ENCODE measurements around the gene UACA. TPM values are rescaled to one million over a fixed set of nuclear protein-coding genes. Genes with fewer than 3 reads are reported as not detected.

Gene UACA
- total and polyA plus RNA-seq, 2 of the 8 experiments (the other 6 are each of a cell fraction or from before 2014, with no cell fraction given) = 28.6 to 38.9 TPM

DNA sequence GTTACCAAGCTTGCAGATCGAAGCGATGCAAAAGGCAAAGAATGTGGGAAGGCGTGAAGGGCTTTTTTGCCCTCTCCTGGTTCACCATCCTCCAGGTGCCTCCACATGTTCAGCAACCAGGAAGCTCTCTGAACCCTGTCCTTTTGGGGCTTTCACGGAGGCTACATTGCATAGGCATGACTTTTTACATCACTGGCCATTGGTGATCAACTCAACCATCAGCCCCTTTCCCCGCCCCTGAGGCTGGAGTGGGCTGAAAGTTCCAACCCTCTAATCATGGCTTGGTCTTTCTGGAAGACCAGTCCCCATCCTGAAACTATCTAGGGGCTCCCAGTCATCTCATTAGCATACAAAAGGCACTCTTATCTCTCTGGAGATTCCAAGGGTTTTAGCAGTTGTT lies 52.6 kb downstream of the UACA start:
- peak overlapping the region; percentile 48 for H2BK5ac ChIP-seq (ENCODE audit: low read depth, low read length)
- no peaks in the 10 kb centered on the region for H3K36me3 ChIP-seq (ENCODE audit: control insufficient read depth in 2 of 4, insufficient read depth in 4 of 4, low read length in 3 of 4)
- no peaks in the 10 kb centered on the region for H4K20me1 ChIP-seq (replicated peaks in 1 of 2; ENCODE audit: control insufficient read depth in 1 of 2, insufficient read depth in 2 of 2, low read length in 2 of 2)
- H3K9ac ChIP-seq (replicated peaks in 1 of 4; ENCODE audit: extremely low read depth in 1 of 4, low read depth in 3 of 4, low read length in 3 of 4) = no peak overlapping the region
- H2AFZ ChIP-seq (ENCODE audit: low read length) = no peak overlapping the region
- DNase-seq (ENCODE audit: low read depth in 1 of 2, low spot score in 2 of 2) (no peak), FAIRE-seq (no peak)
- no peak overlapping the region for H3K4me3 ChIP-seq (ENCODE audit: extremely low read depth in 1 of 4, insufficient read depth in 2 of 4, low read depth in 3 of 4, low read length in 4 of 4)
- H3K79me2 ChIP-seq (ENCODE audit: control insufficient read depth in 1 of 2, insufficient read depth in 2 of 2, low read length in 2 of 2) = 0 out of 4 replicates have a peak, but pooled peaks cover 0 to 2% of the 10 kb centered on the region in 2 experiments
- no peaks in the 10 kb centered on the region for H3K27me3 ChIP-seq (replicated peaks in 1 of 4; ENCODE audit: control insufficient read depth in 3 of 4, extremely low read depth in 1 of 4, insufficient read depth in 3 of 4, low read length in 3 of 4)
- peak overlapping the region; percentile 57 for H3K4ac ChIP-seq (replicated peaks; ENCODE audit: insufficient read length, low read depth, low read length)
- H3K23me2 ChIP-seq (ENCODE audit: low read depth, low read length) = peaks cover 2% of the 10 kb centered on the region; the same call in 1 of the 2 replicates
- H3K23ac ChIP-seq (ENCODE audit: insufficient read length) = no peak overlapping the region
- no peak overlapping the region for H4K5ac ChIP-seq (ENCODE audit: insufficient read length, low read depth, low read length)
- 88% methylated on average over 5 of the region's 5 CpGs; no CpG with 5 or more reads in 1 of the 2 experiments for WGBS, 2 experiments (ENCODE audit: extremely low coverage in 1 of 2, insufficient coverage in 1 of 2, insufficient read length in 1 of 2, insufficient replicate concordance in 2 of 2, low coverage in 1 of 2, low lambda C conversion rate in 2 of 2, missing lambda C conversion rate in 1 of 2)
- no peak overlapping the region for H3K56ac ChIP-seq (replicated peaks; ENCODE audit: insufficient read length, low read depth, low read length)
- no peak overlapping the region for H2BK12ac ChIP-seq (ENCODE audit: low read depth, low read length)
- peaks cover 0 to 6% (median under 1%) of the 10 kb centered on the region in 4 experiments; a peak in 1 of 7 replicates for H3K4me1 ChIP-seq (replicated peaks in 1 of 4; ENCODE audit: control insufficient read depth in 3 of 4, insufficient read depth in 4 of 4, low read length in 3 of 4)
- H3K27ac ChIP-seq (ENCODE audit: low read depth, low read length) = no peak overlapping the region
- H3K14ac ChIP-seq (ENCODE audit: insufficient read length) = no peak overlapping the region
- peak overlapping the region; percentile 56; the same call in 1 of the 2 replicates for H2AK5ac ChIP-seq (ENCODE audit: low read depth, low read length)
- ChIA-PET CTCF (ENCODE audit: partially characterized antibody) (interaction anchor here (1.2 to 3.4 kb wide), 2 partner anchors 9 to 13 kb away, joined by 4 to 25 read pairs; no protein-coding TSS in a partner anchor), POLR2A (ENCODE audit: partially characterized antibody) (interaction anchor here (0.8 kb wide), 1 partner anchor 45 kb away, joined by 3 read pairs; no protein-coding TSS in a partner anchor)
- no peak overlapping the region for H4K91ac ChIP-seq (replicated peaks; ENCODE audit: insufficient read length, low read length)
- H2BK15ac ChIP-seq (ENCODE audit: low read length) = no peak overlapping the region
- no peaks in the 10 kb centered on the region for H3K9me3 ChIP-seq (ENCODE audit: insufficient read depth in 2 of 2, low read depth in 1 of 2, low read length in 1 of 2)
- no peaks in the 10 kb centered on the region; the same call in 1 of the 2 replicates for H3K79me1 ChIP-seq (ENCODE audit: low read depth, low read length)
- no peak overlapping the region for H2BK120ac ChIP-seq (replicated peaks; ENCODE audit: low read depth, low read length)
- peak overlapping the region; percentile 24; the same call in 1 of the 2 replicates for H3K18ac ChIP-seq (ENCODE audit: extremely low read depth, low read length)
- no peak overlapping the region; a peak in 1 of 4 replicates for H3K4me2 ChIP-seq (ENCODE audit: insufficient read depth in 1 of 2, low read depth in 2 of 2, low read length in 2 of 2)
- H4K8ac ChIP-seq (ENCODE audit: extremely low read depth, insufficient read depth, low read length) = no peak overlapping the region
- peak overlapping the region; percentile 88; the same call in 1 of the 2 replicates for H2BK20ac ChIP-seq (ENCODE audit: low read length)
- TF ChIP-seq, protein P1, sequence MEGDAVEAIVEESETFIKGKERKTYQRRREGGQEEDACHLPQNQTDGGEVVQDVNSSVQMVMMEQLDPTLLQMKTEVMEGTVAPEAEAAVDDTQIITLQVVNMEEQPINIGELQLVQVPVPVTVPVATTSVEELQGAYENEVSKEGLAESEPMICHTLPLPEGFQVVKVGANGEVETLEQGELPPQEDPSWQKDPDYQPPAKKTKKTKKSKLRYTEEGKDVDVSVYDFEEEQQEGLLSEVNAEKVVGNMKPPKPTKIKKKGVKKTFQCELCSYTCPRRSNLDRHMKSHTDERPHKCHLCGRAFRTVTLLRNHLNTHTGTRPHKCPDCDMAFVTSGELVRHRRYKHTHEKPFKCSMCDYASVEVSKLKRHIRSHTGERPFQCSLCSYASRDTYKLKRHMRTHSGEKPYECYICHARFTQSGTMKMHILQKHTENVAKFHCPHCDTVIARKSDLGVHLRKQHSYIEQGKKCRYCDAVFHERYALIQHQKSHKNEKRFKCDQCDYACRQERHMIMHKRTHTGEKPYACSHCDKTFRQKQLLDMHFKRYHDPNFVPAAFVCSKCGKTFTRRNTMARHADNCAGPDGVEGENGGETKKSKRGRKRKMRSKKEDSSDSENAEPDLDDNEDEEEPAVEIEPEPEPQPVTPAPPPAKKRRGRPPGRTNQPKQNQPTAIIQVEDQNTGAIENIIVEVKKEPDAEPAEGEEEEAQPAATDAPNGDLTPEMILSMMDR (IDR thresholded peaks at IDR 0.05; ENCODE audit: control extremely low read depth in 1 of 3, insufficient read depth in 1 of 3, low read depth in 1 of 3, low read length in 3 of 3) = no peak
- TF ChIP-seq RXRA (IDR thresholded peaks at IDR 0.05; ENCODE audit: insufficient read depth, low read depth, low read length) = no peak
- TF ChIP-seq POLR2A (IDR thresholded peaks at IDR 0.05; ENCODE audit: control extremely low read depth in 1 of 2, low read depth in 2 of 2, low read length in 2 of 2) = no peak
- no peak for TF ChIP-seq NANOG (IDR thresholded peaks at IDR 0.05; ENCODE audit: insufficient read depth, low read depth, low read length, poor library complexity, severe bottlenecking)
- TF ChIP-seq EGR1 (IDR thresholded peaks at IDR 0.05; ENCODE audit: borderline replicate concordance, low read depth, low read length) = no peak
- no peak for TF ChIP-seq TAF1 (IDR thresholded peaks at IDR 0.05; ENCODE audit: low read depth, low read length)
- TF ChIP-seq SIN3A (conservative IDR thresholded peaks at IDR 0.05 in 1 of 2, IDR thresholded peaks at IDR 0.05 in 1 of 2; ENCODE audit: low read depth in 1 of 2, low read length in 2 of 2) = no peak
- TF ChIP-seq TCF12 (IDR thresholded peaks at IDR 0.05; ENCODE audit: low read depth, low read length) = no peak
- TF ChIP-seq GABPA (IDR thresholded peaks at IDR 0.05; ENCODE audit: borderline replicate concordance, insufficient read depth, low read length) = no peak
- TF ChIP-seq RAD21 (IDR thresholded peaks at IDR 0.05 in 1 of 2, conservative IDR thresholded peaks at IDR 0.05 in 1 of 2; ENCODE audit: low read depth in 2 of 2, low read length in 2 of 2) = no peak
